Measurements from ENCODE around the gene ESPNL.

GRCh38 chr2:238091436-238092060 is 8.6 kb upstream of the ESPNL start:
- TF ChIP-seq CTCF (IDR thresholded peaks at IDR 0.05 in 8 of 11, conservative IDR thresholded peaks at IDR 0.05 in 3 of 11) (no peak), POLR2A (IDR thresholded peaks at IDR 0.05) (no peak)

All from spleen (tissue), 7 donors.